Myocyte (in vitro differentiated cells): ENCODE data around the gene ZDHHC17. TPM values are rescaled to one million over a fixed set of nuclear protein-coding genes. Genes with fewer than 3 reads are reported as not detected.
A peak's percentile ranks its signal among the peaks of the same experiment; 100 is the strongest.

Experiments used
- DNase-seq: peaks from one replicate; pipeline ENCODE4 v3.0.0-alpha.2; 2012; ENCODE audit warnings: low read depth
- total RNA-seq: library from RNA; depleted of rRNA; stranded (reverse); fragments of >200 nt; gene quantifications from 2 replicates; pipeline ENCODE4 v1.2.3, GENCODE V29; 2014

The ZDHHC17 gene
- total RNA-seq, 1 donor from 2014 or later = 26.7 TPM

DNA sequence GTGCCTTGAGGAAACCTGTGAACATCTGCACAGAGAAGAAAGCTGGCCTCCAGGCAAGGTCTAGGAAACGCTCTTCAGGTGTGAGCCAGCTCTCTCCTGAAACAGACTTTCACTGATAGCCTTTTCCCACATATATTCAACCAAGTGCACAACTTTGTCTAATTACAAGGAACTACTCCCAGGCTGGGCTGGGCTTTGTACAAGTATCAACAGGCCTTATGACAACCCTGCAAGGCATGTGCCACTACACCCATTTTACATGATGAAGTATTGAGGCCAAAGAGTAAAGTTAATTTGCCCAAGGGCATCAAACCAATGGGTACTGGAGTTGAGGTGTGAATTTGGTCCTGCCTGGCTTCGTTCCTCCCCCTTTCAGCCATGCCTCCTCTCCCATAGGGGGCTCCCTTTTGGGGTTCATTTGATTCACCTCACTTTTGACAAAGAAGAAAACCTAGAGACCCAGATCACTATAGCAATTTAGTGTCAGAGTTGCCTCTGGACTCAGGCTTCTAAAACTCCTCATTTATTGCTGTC, 112.8 kb downstream of the ZDHHC17 start:
- no peak for DNase-seq

DNA sequence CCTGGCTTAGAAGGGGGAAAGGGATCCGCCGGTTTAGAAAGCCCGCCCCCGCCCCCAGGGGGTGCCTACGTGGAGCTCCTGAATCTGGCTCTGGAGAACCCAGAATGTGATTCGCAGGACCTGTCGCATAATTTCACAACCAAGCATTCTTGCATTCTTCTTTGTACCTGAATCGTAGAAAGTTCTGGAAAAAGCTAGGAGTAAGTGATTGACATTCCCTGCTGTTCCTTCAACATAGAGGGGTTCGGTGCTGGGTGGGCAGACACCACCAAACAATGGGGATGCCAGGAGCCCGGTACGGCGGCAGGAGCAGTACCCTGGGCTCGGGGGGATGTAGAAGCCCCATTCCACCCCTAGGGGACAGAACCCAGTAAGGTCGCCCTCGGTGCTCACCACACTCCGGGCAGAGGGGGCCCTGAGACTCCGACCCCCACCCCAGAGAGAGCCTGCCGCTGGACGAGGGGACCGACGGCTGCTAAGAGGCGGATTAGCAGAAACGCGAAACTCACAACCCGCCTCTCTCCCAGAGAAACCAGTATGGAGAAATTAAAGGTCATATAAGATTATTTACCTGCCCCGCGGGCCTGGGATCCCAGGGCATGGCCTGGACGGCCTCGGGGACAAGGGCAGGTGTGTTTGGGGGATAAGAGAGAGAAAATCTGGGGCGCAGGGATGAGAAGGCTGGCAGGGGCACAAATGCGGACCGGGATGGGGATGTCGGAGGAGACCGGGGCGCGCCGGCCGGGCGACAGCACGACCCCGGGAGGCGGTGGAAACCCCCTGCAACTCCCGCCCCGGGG, 114.4 kb downstream of the ZDHHC17 start:
- DNase-seq = peak; percentile 38

DNA sequence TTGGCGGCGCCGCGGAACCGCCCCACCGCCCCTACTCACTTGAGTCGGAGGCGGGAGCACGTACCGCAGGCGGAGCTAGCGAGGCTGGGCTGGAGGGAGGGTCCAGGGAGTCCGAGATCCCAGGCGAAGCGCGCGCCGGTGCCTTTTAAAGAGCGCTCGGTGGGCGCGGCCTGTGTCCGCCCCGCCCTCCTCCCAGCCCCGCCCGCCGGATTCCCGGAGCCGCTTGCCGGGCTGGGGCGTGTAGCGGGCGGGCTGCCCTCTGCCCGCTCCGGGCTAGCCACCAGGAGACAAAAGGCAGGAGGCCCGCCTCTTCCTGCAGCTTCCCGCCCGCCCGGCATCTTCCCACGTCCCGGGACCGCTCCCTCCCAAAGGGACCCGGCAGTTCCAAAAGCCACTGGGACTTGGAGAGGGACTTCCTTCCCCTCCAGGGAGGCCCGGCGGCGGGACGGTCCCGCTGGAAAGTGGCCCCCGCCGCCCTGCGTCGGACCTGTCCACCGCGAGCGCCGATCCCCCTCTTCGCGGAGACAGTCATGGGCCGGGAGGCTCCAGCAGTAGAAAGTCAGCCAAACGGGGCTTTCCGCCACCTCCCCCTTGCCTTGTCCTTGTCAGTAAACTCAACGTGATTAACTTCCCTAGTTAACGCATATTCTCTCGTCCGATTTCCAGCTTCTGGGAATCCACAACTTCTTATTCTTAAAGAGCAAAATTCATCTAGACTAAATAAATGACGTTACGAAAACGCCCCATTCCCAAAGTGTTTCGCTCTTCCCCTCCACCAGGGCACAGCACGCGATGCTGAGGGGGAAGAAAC, 115.2 kb downstream of the ZDHHC17 start, which contains the start of gene CSRP2:
TSS of gene CSRP2 (minus strand) at position 121 of the 811 bp plus-strand sequence. CDS start 12,759 bp downstream, outside the sequence.
- peak; percentile 92 for DNase-seq

DNA sequence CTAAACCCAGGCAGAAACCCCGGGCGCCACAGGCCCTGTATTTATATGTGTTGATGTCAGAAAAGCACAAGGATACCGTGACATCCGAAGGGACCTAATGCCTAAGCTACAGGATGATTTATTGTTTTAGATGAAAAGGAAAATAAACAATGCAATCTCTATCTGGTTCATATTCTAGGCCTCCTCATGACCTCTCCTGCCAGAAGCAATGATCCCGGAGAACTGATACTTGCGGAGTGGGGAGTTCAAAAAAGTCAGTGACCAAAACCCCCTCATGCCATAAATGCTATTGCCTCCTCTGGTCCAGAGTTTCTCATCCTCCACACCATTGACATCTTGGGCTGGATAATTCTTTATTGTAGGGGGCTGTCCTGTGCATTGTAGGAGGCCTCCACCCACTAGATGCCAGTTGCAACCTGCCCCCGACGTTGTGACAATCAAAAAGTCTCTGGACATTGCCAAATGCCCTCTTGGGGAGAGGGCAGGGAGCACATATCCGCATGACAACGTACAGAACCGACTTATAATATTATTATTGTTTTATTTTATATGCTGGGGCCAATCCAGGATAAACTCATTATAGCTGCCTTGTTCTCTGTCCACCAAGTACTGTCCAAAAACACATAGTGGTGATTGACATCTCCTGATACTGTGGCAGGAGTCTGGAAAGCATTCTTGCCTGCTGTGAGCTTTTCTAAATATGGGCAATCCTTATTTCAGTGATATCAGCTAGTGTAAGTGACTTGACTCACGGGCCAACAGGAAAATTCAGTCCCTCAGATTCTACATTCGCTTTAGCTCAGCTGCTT, 116.0 kb downstream of the ZDHHC17 start:
- DNase-seq = no peak

DNA sequence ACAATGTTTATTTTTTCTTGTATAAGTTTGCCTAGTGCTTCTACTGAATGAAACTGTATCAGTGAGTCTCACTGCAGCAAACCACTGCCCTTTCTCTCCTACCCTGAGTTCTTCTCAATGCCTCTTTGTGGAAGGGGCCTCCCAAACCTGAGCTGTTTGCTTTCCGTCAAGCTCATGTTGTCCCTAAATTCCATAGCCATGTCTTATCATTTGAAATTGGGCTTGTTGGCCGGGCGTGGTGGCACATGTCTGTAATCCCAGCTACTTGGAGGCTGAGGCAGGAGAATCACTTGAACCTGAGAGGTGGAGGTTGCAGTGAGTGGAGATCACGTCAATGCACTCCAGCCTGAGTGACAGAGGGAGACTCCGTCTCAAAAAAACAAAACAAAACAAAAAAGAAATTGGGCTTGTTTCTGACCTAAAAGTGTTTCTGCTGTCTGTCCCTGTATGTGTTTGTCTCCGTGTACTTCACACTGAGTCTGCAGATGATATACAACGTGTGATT, 116.7 kb downstream of the ZDHHC17 start:
- DNase-seq = no peak

DNA sequence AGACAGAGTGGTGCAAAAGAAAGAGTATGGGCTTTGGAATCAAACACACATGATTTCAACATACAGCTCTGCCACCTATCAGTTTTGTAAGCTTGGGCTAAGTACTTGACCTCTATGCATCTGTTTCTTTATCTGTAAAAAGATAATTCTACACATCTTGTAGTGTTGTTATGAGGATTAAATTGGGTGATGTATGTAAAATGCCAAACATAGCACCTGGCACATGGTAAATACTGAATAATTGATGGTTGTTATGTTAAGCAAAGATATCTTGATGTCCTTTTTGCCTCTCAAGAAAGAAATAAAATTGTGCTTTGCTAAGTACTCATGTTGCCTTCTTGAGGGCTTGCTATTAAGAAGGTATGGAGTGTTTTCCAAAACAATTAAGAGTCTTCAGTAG, 117.2 kb downstream of the ZDHHC17 start:
- DNase-seq = no peak

DNA sequence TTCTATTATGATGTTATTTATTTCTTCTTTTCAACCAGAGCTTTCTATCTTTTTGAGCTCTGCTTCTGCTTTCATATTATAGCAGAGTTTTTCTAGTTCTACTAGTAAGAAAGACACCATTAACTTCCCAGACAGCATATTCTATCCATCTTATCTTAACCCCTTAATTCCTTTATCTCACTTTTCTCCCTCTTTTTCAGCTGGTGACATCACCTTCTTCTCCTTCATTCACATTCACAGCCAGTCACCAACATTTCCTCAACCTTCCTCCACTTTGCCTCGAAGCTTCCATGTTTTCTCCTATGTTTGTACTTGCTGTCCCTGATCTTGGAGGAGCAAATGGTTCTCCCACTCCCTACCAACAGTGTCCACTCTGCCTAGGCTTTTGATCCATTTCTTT, 118.5 kb downstream of the ZDHHC17 start:
- no peak for DNase-seq

DNA sequence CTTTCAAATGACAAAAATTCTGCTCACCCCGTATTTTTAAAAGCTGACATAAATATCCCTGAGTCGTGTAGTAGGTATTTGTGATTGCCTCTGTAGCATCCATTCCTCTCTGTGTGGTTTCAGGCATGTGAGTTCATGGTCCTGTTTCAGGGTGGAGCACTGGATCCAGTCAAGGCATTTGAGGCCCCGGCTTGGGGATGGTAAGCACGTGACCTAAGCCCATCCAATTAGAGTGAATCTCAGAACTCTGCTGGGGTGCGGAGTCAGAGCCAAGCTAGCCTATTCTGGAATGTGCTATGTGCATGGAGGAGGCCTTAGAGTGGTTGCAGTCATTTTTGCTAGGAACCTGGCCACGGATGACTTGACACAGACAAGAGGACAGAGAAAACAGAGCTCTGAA, 119.2 kb downstream of the ZDHHC17 start:
- peak; percentile 32 for DNase-seq

DNA sequence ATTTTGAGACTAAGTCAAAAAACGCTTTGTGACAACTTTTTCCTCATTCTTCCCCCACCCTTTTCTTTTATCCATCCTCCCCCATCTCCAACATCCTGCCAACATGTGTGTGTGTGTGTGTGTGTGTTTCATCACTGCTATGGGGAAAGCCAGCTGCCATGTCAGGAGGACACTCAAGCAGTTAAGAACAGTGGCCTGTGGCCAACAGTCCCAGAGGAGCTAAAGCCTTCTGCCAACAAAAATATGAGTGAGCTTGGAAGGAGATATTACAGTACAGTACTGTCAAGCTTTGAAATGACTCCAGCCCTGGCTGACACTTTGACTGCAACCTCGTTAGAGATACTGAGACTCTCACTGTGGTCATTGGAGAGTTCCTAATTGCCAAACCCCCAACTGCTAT, 119.9 kb downstream of the ZDHHC17 start:
- DNase-seq = peak; percentile 79

DNA sequence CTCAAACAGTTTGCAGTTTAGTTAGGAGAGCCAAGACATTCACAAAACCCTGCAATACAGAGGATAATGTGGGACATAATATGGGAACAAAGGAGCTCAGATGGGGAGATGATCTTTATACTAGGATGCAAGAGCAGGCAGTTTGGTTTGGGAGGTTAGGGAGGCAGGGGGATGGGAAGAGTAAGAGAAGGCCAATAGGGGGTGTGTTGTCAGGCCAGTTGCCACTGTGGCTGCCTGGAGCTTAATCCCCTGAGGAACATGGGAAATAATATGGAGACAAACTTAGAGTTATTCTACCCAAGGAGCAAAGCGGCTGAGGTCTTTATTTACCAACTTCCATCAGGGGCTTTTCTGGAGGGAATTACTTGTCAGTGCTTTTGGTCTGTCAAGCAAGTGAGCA, 124.9 kb downstream of the ZDHHC17 start:
- DNase-seq = no peak

DNA sequence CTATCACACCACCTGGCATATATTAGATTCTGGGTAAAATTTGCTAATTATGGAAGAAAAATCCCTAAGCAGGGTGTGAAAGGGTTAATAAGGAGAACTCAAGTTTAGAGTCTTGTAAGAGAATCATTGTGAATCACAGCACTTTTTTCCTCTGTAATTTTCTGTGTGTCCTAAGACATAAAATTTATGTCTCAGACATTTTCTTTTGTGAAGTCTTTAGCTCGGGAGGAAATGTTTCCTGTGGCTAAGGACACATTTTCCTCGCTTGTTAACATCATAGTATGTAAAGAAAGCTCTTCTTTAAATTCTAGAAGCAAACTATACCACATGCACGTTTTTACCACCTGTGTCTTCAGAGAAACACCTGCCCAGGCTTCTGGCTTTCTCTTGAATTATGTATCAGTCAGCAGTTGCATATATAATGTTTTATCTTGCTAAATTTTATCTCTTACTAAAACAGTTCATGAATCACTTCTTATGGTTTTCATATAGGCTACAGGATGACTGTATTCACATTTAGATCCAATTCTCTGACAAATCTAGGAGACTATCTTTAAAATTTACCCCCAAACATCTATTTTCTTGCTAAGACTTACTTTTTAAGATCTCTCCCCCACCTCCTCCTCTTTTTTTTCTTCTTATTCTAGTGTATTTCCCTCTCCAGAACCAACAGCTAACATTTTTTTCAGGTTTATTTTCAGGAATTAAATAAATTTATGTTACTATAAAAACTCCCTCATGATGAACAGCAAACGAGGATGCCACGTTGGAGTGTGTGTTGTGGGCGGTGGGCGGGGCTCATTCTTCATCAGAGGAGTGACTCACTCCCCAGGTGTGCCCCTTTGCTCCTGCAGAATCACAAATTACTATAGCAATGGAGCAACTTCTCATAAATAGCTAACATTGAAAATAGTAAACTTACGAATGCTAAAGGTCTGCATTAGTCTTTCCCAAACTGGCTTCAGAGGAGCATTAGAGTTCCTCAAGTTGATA, 126.5 kb downstream of the ZDHHC17 start:
- DNase-seq = no peak

DNA sequence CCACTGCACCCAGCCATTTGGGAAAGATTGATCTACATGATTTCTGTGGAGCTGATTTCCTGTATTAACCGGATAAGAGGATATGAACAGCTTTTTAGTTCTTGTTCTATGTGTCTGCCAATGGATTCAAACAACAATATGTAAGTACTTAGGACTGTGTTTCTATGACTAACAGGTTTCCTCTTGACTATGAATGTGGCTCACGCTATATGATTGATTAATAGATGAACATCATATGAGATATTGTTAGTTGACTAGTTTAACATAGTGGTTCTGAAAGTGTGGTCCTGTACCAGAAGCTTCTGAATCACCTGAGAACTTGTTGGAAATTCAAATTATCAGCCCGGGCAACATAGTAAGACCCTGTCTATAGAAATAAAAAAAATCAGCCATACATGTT, 127.7 kb downstream of the ZDHHC17 start:
- no peak for DNase-seq

DNA sequence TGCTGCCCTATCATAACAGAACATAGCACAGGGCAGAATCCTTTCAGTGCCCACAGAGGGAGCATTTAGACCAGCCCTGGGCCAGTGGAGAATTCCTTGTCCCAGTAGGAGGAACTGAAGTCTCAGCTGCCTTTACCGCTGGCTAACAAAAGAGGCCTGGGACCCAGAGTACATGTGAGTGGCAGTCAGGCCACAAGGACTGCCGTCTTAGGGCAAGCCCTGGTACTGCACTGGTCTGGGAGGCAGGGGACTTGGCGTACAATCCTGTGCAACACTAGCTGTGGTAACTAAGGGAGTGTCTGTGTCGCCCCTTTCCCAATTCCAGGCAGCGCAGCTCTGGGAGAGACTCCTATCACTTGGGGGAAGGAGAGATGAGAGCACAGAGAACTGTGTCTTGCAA, 131.9 kb downstream of the ZDHHC17 start:
- no peak for DNase-seq

DNA sequence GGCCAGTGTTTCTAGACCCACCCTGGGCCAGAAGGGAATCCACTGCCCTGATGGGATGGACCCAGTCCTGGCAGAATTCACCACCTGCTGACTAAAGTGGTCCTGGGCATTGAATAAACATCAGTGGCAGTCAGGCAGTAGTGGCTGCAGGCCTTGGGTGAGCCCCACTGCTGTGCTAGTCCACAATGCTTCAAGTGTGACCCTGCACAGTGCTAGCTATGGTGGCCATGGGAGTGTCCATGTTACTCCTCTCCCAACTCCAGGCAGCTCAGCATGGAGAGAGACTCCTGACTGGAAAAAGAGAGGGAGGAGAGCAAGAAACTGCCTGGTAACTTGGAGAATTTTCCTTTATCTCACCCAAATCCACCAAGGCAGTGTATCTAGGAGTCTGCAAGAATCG, 132.4 kb downstream of the ZDHHC17 start:
- no peak for DNase-seq

DNA sequence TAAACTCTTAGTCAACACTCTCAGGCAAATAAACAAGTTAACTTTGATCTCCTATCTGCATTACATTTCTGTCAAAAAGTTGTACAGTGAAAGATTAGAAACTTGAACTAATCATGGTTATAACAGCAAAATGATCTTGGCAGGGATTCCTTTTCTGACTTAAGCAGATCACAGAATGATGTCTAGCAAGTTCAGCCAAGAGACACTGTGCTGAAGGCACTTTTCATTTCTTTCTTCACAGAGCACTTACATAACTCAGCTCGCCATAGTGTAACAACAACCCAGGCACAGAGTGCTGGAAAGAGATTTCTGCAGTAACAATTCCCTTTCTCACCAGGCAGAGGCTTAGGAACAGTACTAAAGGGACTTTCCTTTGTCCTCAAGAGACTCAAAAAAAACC, 134.5 kb downstream of the ZDHHC17 start:
- DNase-seq = no peak

DNA sequence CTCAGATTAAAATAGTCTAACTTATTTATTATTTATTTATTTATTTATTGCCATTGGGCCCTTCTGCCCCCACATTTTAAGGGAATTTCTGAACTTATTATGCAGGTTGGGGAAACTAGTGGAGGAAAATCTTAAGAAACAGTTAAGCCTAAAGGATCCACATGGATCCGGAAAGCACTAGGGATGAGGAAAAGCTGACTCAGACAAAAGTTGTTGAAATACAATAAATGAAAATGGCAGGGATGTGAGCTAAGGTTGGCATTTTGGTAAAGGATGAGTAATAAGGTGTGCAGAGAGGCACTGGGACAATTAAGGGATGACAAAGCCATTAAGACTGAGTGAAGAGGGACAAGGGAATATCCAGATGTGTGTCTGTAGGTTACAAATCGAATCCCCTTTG, 135.6 kb downstream of the ZDHHC17 start:
- no peak for DNase-seq

DNA sequence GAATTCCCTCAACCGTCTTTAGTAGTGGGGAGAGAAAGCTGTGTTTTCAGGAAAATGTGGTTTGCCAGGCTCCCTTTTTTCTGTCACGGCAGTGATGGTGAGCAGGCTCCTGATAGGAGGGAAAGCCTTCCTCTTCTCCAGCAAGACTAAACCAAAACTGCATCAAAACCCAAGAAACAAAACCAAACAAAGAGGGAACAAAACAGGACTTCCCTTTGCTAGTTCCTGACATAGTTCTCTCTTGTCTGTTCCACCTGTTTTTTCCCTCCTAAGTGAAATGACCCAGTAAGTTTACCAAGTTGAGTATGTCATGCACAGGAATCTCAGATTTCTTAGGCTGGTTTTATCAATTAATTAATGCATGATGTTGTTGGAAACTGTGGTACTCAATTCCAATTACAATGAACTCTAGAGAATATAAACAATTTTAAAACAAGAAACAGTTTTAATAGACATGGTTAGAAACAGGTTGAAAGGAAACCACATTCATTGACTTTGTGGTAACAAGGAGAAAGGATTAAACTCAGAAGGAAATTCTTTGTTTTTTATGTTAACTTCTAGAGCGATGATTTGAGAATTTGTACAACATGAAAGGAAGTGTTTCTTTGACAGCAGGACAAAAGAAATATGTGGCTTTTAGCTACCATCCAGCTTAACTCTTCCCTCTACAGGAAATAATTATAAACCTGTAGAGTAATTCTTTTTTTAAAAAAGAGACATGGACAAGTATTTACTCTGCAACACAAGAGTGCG, 137.9 kb downstream of the ZDHHC17 start:
- DNase-seq = no peak
